Fibroblast of lung (primary cell): ENCODE data around the gene AMPD3. TPM values are rescaled to one million over a fixed set of nuclear protein-coding genes. Genes with fewer than 3 reads are reported as not detected.

Experiments
- DNase-seq, 2 donors: peaks; one replicate each; pipeline versions ENCODE4 v3.0.0 to v3.0.0-alpha.2; 2010; ENCODE audit warnings: low read depth in 2 of 2
- H2AFZ ChIP-seq: 2 replicates; pipeline ENCODE4 v1.5.1; 2012; ENCODE audit warnings: low read length, control low read depth, inconsistent platforms
- H3K27ac ChIP-seq: 2 replicates; pipeline ENCODE4 v1.5.1; 2011; ENCODE audit warnings: low read length, control low read depth; ENCODE audit not compliant: insufficient read depth
- H3K27me3 ChIP-seq: 2 replicates; pipeline ENCODE4 v1.5.1; 2011; ENCODE audit warnings: mild to moderate bottlenecking, low read length; ENCODE audit not compliant: control insufficient read depth, insufficient read depth
- H3K36me3 ChIP-seq: 2 replicates; pipeline ENCODE4 v1.5.1; 2011; ENCODE audit warnings: low read length; ENCODE audit not compliant: control insufficient read depth, insufficient read depth
- H3K4me1 ChIP-seq: 2 replicates; pipeline ENCODE4 v1.5.1; 2011; ENCODE audit warnings: low read length; ENCODE audit not compliant: control insufficient read depth, insufficient read depth; ENCODE audit errors: extremely low read depth
- H3K4me2 ChIP-seq: 2 replicates; pipeline ENCODE4 v1.5.1; 2011; ENCODE audit warnings: low read length, control low read depth; ENCODE audit not compliant: insufficient read depth; ENCODE audit errors: extremely low read depth
- H3K4me3 ChIP-seq, 4 experiments: fragments of 200-600 bp in 1 of 4; sonication (generic) in 1 of 4; replicated peaks in 1 of 4; 2 replicates each; pipeline ENCODE4 v1.5.1; 2011 to 2016; ENCODE audit warnings: low read length in 4 of 4, low read depth in 3 of 4, mild to moderate bottlenecking in 3 of 4, control low read depth in 2 of 4, inconsistent platforms in 1 of 4, mixed read lengths in 1 of 4; ENCODE audit not compliant: insufficient read depth in 1 of 4; ENCODE audit errors: control extremely low read depth in 1 of 4
- H3K79me2 ChIP-seq: 2 replicates; pipeline ENCODE4 v1.5.1; 2012; ENCODE audit warnings: mild to moderate bottlenecking, low read length, inconsistent platforms; ENCODE audit not compliant: control insufficient read depth, insufficient read depth
- H3K9ac ChIP-seq: 2 replicates; pipeline ENCODE4 v1.5.1; 2011; ENCODE audit warnings: mild to moderate bottlenecking, low read length, control low read depth; ENCODE audit not compliant: insufficient read depth
- H3K9me3 ChIP-seq: 2 replicates; pipeline ENCODE4 v1.5.1; 2012; ENCODE audit warnings: low read depth, low read length; ENCODE audit not compliant: control insufficient read depth, insufficient read depth
- H4K20me1 ChIP-seq: 2 replicates; pipeline ENCODE4 v1.5.1; 2011; ENCODE audit warnings: low read length; ENCODE audit not compliant: control insufficient read depth, insufficient read depth; ENCODE audit errors: extremely low read depth
- CTCF ChIP-seq, 2 donors: IDR thresholded peaks in 1 of 2; conservative IDR thresholded peaks in 1 of 2; 1 replicate in 1 of 2; 2 replicates in 1 of 2; pipeline ENCODE4 v1.5.1; 2011 to 2012; ENCODE audit warnings: low read length in 2 of 2, control low read depth in 1 of 2, inconsistent platforms in 1 of 2, low read depth in 1 of 2, mild to moderate bottlenecking in 1 of 2
- EZH2 ChIP-seq: IDR thresholded peaks from 2 replicates; pipeline ENCODE4 v1.5.1; 2012; ENCODE audit warnings: low read length, control low read depth, mild to moderate bottlenecking; ENCODE audit errors: missing control alignments
- polyA plus RNA-seq, 2 donors: library from polyadenylated mRNA; depleted of rRNA in 1 of 2; stranded (reverse) in 1 of 2; unstranded in 1 of 2; fragments of >200 nt; gene quantifications; 2 replicates each; pipeline ENCODE4 v1.2.1, GENCODE V29; 2011 to 2012; ENCODE audit warnings: missing spikeins in 1 of 2
- total RNA-seq: library from RNA; depleted of rRNA; stranded (reverse); fragments of >200 nt; gene quantifications from 2 replicates; pipeline ENCODE4 v1.2.1, GENCODE V29; 2014

Gene AMPD3
- total and polyA plus RNA-seq, 2 donors (not counting 1 experiment from before 2014, with no cell fraction given) = 18.1 to 24.9 TPM

- H3K27ac ChIP-seq = no peak overlapping the region
- TF ChIP-seq CTCF (conservative IDR thresholded peaks at IDR 0.05 in 1 of 2, IDR thresholded peaks at IDR 0.05 in 1 of 2; ENCODE audit: low read depth in 1 of 2, low read length in 2 of 2) = no peak
- TF ChIP-seq EZH2 = no peak
- H2AFZ ChIP-seq = no peak overlapping the region
- H3K4me1 ChIP-seq = no peaks in the 10 kb centered on the region
- H3K4me2 ChIP-seq = no peak overlapping the region
- no peak overlapping the region for H3K4me3 ChIP-seq
- no peaks in the 10 kb centered on the region for H3K27me3 ChIP-seq
- no peak for DNase-seq
- H4K20me1 ChIP-seq = no peaks in the 10 kb centered on the region
- no peaks in the 10 kb centered on the region for H3K79me2 ChIP-seq
- peaks cover 11% of the 10 kb centered on the region for H3K36me3 ChIP-seq
- H3K9ac ChIP-seq = no peak overlapping the region
- H3K9me3 ChIP-seq = no peaks in the 10 kb centered on the region
Observed at GRCh38 chr11:10500757-10501684, 46.0 kb downstream of the AMPD3 start.

GRCh38 chr11:10502065-10502680, 47.1 kb downstream of the AMPD3 start:
- no peaks in the 10 kb centered on the region for H4K20me1 ChIP-seq
- no peak overlapping the region for H3K4me3 ChIP-seq
- no peak for TF ChIP-seq EZH2
- no peak for TF ChIP-seq CTCF (conservative IDR thresholded peaks at IDR 0.05 in 1 of 2, IDR thresholded peaks at IDR 0.05 in 1 of 2; ENCODE audit: low read depth in 1 of 2, low read length in 2 of 2)
- no peak overlapping the region for H3K27ac ChIP-seq
- H3K4me2 ChIP-seq = no peak overlapping the region
- H2AFZ ChIP-seq = no peak overlapping the region
- no peaks in the 10 kb centered on the region for H3K9me3 ChIP-seq
- no peaks in the 10 kb centered on the region for H3K27me3 ChIP-seq
- no peak for DNase-seq
- H3K36me3 ChIP-seq = peaks cover 8% of the 10 kb centered on the region
- H3K9ac ChIP-seq = no peak overlapping the region
- no peaks in the 10 kb centered on the region for H3K79me2 ChIP-seq
- no peaks in the 10 kb centered on the region for H3K4me1 ChIP-seq

- Histone ChIP-seq H3K4me1 (no peaks in the 10 kb centered on the region), H2AFZ (no peak overlapping the region), H3K4me2 (no peak overlapping the region), H4K20me1 (no peaks in the 10 kb centered on the region), H3K36me3 (peaks cover 8% of the 10 kb centered on the region), H3K27me3 (no peaks in the 10 kb centered on the region), H3K9me3 (no peaks in the 10 kb centered on the region), H3K79me2 (no peaks in the 10 kb centered on the region), H3K9ac (no peak overlapping the region), H3K27ac (no peak overlapping the region), H3K4me3 (no peak overlapping the region)
- TF ChIP-seq EZH2 = no peak
- no peak for TF ChIP-seq CTCF (conservative IDR thresholded peaks at IDR 0.05 in 1 of 2, IDR thresholded peaks at IDR 0.05 in 1 of 2; ENCODE audit: low read depth in 1 of 2, low read length in 2 of 2)
- no peak for DNase-seq
Observed at GRCh38 chr11:10502770-10503169, 47.7 kb downstream of the AMPD3 start.
